GM18502 (cell line): Measurements from ENCODE around the gene RNF123.
"Not testable (repeated sequence)": the region's sequence is repeated elsewhere in the genome, so short reads cannot be mapped to it uniquely, and the experiment has no call there.

ENCODE experiments used
- ATAC-seq: cut with Tn5 transposase; IDR thresholded peaks from one replicate; pipeline ENCODE4 v1.9.1; 2021; ENCODE audit warnings: mild to moderate bottlenecking; ENCODE audit not compliant: unreplicated experiment, poor library complexity

RNF123 gene

GRCh38 chr3:49674497-49674983, 14.8 kb upstream of the RNF123 start:
- peak; percentile 20 for ATAC-seq

GRCh38 chr3:49675912-49676311, 13.4 kb upstream of the RNF123 start:
- no peak for ATAC-seq

- ATAC-seq: no peak
Observed at GRCh38 chr3:49680493-49681231, 8.7 kb upstream of the RNF123 start.

- no peak for ATAC-seq
Observed at GRCh38 chr3:49681232-49681522, 8.2 kb upstream of the RNF123 start.

GRCh38 chr3:49681543-49681942, 7.8 kb upstream of the RNF123 start:
- ATAC-seq: no peak

- ATAC-seq: no peak
Observed at GRCh38 chr3:49683162-49683561, 6.2 kb upstream of the RNF123 start.

- not testable (repeated sequence) for ATAC-seq
Observed at GRCh38 chr3:49684453-49684852, 4.9 kb upstream of the RNF123 start.

GRCh38 chr3:49685103-49685502, 4.3 kb upstream of the RNF123 start:
- ATAC-seq: not testable (repeated sequence)

GRCh38 chr3:49685846-49686245, 3.5 kb upstream of the RNF123 start:
- not testable (repeated sequence) for ATAC-seq

GRCh38 chr3:49686346-49686745, 3.0 kb upstream of the RNF123 start:
- not testable (repeated sequence) for ATAC-seq

- ATAC-seq: not testable (repeated sequence)
Observed at GRCh38 chr3:49686769-49687423, 2.5 kb upstream of the RNF123 start.

GRCh38 chr3:49687424-49687795, 1.9 kb upstream of the RNF123 start:
- ATAC-seq: not testable (repeated sequence)

GRCh38 chr3:49688338-49689045, 865 bp upstream of the RNF123 start:
- peak; percentile 9 for ATAC-seq

- ATAC-seq: not testable (repeated sequence)
Observed at GRCh38 chr3:49689908-49690624, 709 bp downstream of the RNF123 start.

- not testable (repeated sequence) for ATAC-seq
Observed at GRCh38 chr3:49690856-49691255, 1.5 kb downstream of the RNF123 start.

GRCh38 chr3:49691481-49691880, 2.1 kb downstream of the RNF123 start:
- ATAC-seq: not testable (repeated sequence)

GRCh38 chr3:49694409-49695070, 5.2 kb downstream of the RNF123 start:
- not testable (repeated sequence) for ATAC-seq

GRCh38 chr3:49695350-49696015, 6.1 kb downstream of the RNF123 start:
- ATAC-seq: not testable (repeated sequence)

GRCh38 chr3:49699281-49699979, 10.1 kb downstream of the RNF123 start:
- ATAC-seq: no peak
